ENCODE results near the gene SYT8.
"Not testable (repeated sequence)": the region's sequence is repeated elsewhere in the genome, so short reads cannot be mapped to it uniquely, and the experiment has no call there.

- not testable (repeated sequence) for TF ChIP-seq POLR2A (IDR thresholded peaks at IDR 0.05); CTCF (IDR thresholded peaks at IDR 0.05 in 8 of 11, conservative IDR thresholded peaks at IDR 0.05 in 3 of 11)
These were observed 39.8 kb downstream of the SYT8 start for GRCh38 chr11:1874441-1875092.
